BJ (cell line): ENCODE data around the gene CAPG. TPM values are rescaled to one million over a fixed set of nuclear protein-coding genes. Genes with fewer than 3 reads are reported as not detected.
A peak's percentile ranks its signal among the peaks of the same experiment; 100 is the strongest.
"Not testable (repeated sequence)": the region's sequence is repeated elsewhere in the genome, so short reads cannot be mapped to it uniquely, and the experiment has no call there.

Experiments used
- CTCF ChIA-PET: fragments of 350-600 bp; formaldehyde crosslinking; extraction: SDS; loops from one replicate; lab custom pipeline; 2021; ENCODE audit warnings: antibody characterized with exemption, inconsistent platforms; lab: Yijun Ruan, JAX
- POLR2A ChIA-PET: fragments of 300-600 bp; sonication (Branson Sonifier 250); formaldehyde crosslinking; extraction: SDS; loops from one replicate; lab custom pipeline; 2021; ENCODE audit warnings: antibody characterized with exemption; lab: Charles Lee
- DNase-seq: peaks from one replicate; pipeline ENCODE4 v3.0.0-alpha.2; 2011; ENCODE audit warnings: low read depth
- H3K27me3 ChIP-seq: 2 replicates; pipeline ENCODE4 v1.6.0; 2011; ENCODE audit warnings: low read length; ENCODE audit not compliant: control insufficient read depth, insufficient read depth
- H3K36me3 ChIP-seq: 2 replicates; pipeline ENCODE4 v1.5.1; 2011; ENCODE audit warnings: low read length; ENCODE audit not compliant: control insufficient read depth, insufficient read depth
- H3K4me3 ChIP-seq: 2 replicates; pipeline ENCODE4 v1.5.1; 2011; ENCODE audit warnings: low read depth, mild to moderate bottlenecking, control low read depth, low read length
- CTCF ChIP-seq: IDR thresholded peaks from 2 replicates; pipeline ENCODE4 v1.5.1; 2011; ENCODE audit warnings: low read depth, mild to moderate bottlenecking, control low read depth, inconsistent platforms, low read length, moderate library complexity; ENCODE audit not compliant: insufficient read depth
- polyA plus RNA-seq: library from polyadenylated mRNA; depleted of rRNA; stranded (reverse); fragments of >200 nt; gene quantifications from 2 replicates; pipeline ENCODE4 v1.2.3, GENCODE V29; 2011

CAPG gene
- polyA plus RNA-seq, 1 experiment = 135 TPM

- CTCF ChIA-PET = interaction anchor here (1.6 kb wide), 1 partner anchor 25 kb away, joined by 3 read pairs; no protein-coding TSS in a partner anchor
- Histone ChIP-seq H3K36me3 (no peaks in the 10 kb centered on the region), H3K4me3 (no peak overlapping the region), H3K27me3 (no peaks in the 10 kb centered on the region)
- no peak for DNase-seq
- TF ChIP-seq CTCF = no peak
- POLR2A ChIA-PET = no interaction called here
These were observed 5.9 kb upstream of the CAPG start for GRCh38 chr2:85415980-85416650.

- Histone ChIP-seq H3K4me3 (no peak overlapping the region), H3K27me3 (no peaks in the 10 kb centered on the region), H3K36me3 (no peaks in the 10 kb centered on the region)
- TF ChIP-seq CTCF = no peak
- POLR2A ChIA-PET = interaction anchor here (0.7 to 1.1 kb wide), 2 partner anchors 41 to 125 kb away, joined by 3 to 5 read pairs; partner anchors contain the start of gene MAT2A
- CTCF ChIA-PET = interaction anchor here (1.6 to 3.1 kb wide), 2 partner anchors 24 to 136 kb away, joined by 3 to 21 read pairs; no protein-coding TSS in a partner anchor
- no peak for DNase-seq
These were observed 4.8 kb upstream of the CAPG start for GRCh38 chr2:85414761-85415553.

GRCh38 chr2:85414421-85414759 is 4.2 kb upstream of the CAPG start:
- not testable (repeated sequence) for H3K36me3 ChIP-seq, DNase-seq, H3K4me3 ChIP-seq, H3K27me3 ChIP-seq
- POLR2A ChIA-PET = interaction anchor here (0.7 to 1.1 kb wide), 2 partner anchors 41 to 125 kb away, joined by 3 to 5 read pairs; partner anchors contain the start of gene MAT2A
- CTCF ChIA-PET = interaction anchor here (0.7 to 3.1 kb wide), 5 partner anchors 45 to 282 kb away, joined by 3 to 21 read pairs (median 3); no protein-coding TSS in a partner anchor

- H3K27me3 ChIP-seq = no peaks in the 10 kb centered on the region
- CTCF ChIA-PET = interaction anchor here (0.7 to 3.1 kb wide), 7 partner anchors 29 to 282 kb away, joined by 3 to 21 read pairs (median 4); partner anchors contain the start of gene MAT2A
- no peak for TF ChIP-seq CTCF
These were observed 3.6 kb upstream of the CAPG start for GRCh38 chr2:85413592-85414420.

GRCh38 chr2:85411405-85411748 is 1.2 kb upstream of the CAPG start:
- H3K36me3 ChIP-seq = no peaks in the 10 kb centered on the region
- POLR2A ChIA-PET = no interaction called here
- H3K4me3 ChIP-seq = no peak overlapping the region
- DNase-seq = no peak
- no peak for TF ChIP-seq CTCF
- no peaks in the 10 kb centered on the region for H3K27me3 ChIP-seq
- CTCF ChIA-PET = no interaction called here

More at GRCh38 chr2:85413592-85414420, 3.6 kb upstream of the CAPG start:
- H3K36me3 ChIP-seq = no peaks in the 10 kb centered on the region
- DNase-seq = no peak
- peak overlapping the region; percentile 55 for H3K4me3 ChIP-seq
- POLR2A ChIA-PET = interaction anchor here (0.6 to 1.1 kb wide), 2 partner anchors 120 to 126 kb away, joined by 4 to 5 read pairs; partner anchors contain the start of gene MAT2A
